Stromal cell of bone marrow (primary cell): ENCODE results near the gene TUT1.
"Not testable (repeated sequence)": the region's sequence is repeated elsewhere in the genome, so short reads cannot be mapped to it uniquely, and the experiment has no call there.

ENCODE experiments used
- DNase-seq: peaks from one replicate; pipeline ENCODE4 v3.0.0-alpha.2; 2012; ENCODE audit warnings: low read depth

TUT1 gene

GRCh38 chr11:62556108-62556874 is 35.0 kb downstream of the TUT1 start:
- DNase-seq, result peak; percentile 97

GRCh38 chr11:62555464-62556107 is 35.7 kb downstream of the TUT1 start:
- DNase-seq, result no peak

GRCh38 chr11:62554387-62555167 is 36.7 kb downstream of the TUT1 start:
- DNase-seq, result no peak

GRCh38 chr11:62553839-62554361 is 37.4 kb downstream of the TUT1 start:
- DNase-seq, result peak; percentile 83

- peak; percentile 94 for DNase-seq
Observed at GRCh38 chr11:62553080-62553838, 38.1 kb downstream of the TUT1 start.

- DNase-seq, result no peak
Observed at GRCh38 chr11:62552485-62553079, 38.7 kb downstream of the TUT1 start.

GRCh38 chr11:62550478-62550877 is 40.8 kb downstream of the TUT1 start:
- DNase-seq, result not testable (repeated sequence)

- no peak for DNase-seq
Observed at GRCh38 chr11:62548545-62549335, 42.6 kb downstream of the TUT1 start.

GRCh38 chr11:62547691-62548281 is 43.5 kb downstream of the TUT1 start:
- no peak for DNase-seq

GRCh38 chr11:62546929-62547625 is 44.2 kb downstream of the TUT1 start:
- no peak for DNase-seq

- no peak for DNase-seq
Observed at GRCh38 chr11:62546244-62546928, 44.9 kb downstream of the TUT1 start, which contains the start of gene AHNAK. TSS of gene AHNAK (minus strand) at chr11:62546806. CDS start at chr11:62536098, 10,708 bp downstream.

GRCh38 chr11:62545437-62546243 is 45.7 kb downstream of the TUT1 start:
- DNase-seq, result peak; percentile 85

GRCh38 chr11:62544581-62545436 is 46.5 kb downstream of the TUT1 start:
- DNase-seq, result no peak

GRCh38 chr11:62543680-62544444 is 47.5 kb downstream of the TUT1 start:
- no peak for DNase-seq

- DNase-seq, result peak; percentile 68
Observed at GRCh38 chr11:62542750-62543567, 48.4 kb downstream of the TUT1 start.
